NCI-H2171 treated with DMSO at 0.1 percent for 48 hours (cell line): ENCODE data around the gene TES.
"Not testable (repeated sequence)": the region's sequence is repeated elsewhere in the genome, so short reads cannot be mapped to it uniquely, and the experiment has no call there.

Source experiments
- DNase-seq: peaks from one replicate; lab custom pipeline; 2025; lab: John Stamatoyannopoulos, UW

Gene TES

GRCh38 chr7:116285252-116285651 is 74.9 kb downstream of the TES start:
- DNase-seq: no peak

- DNase-seq: no peak
Observed at GRCh38 chr7:116290740-116291139, 80.4 kb downstream of the TES start.

GRCh38 chr7:116291937-116292336 is 81.6 kb downstream of the TES start:
- DNase-seq: no peak

- DNase-seq: no peak
Observed at GRCh38 chr7:116292381-116292780, 82.0 kb downstream of the TES start.

- DNase-seq: no peak
Observed at GRCh38 chr7:116293139-116293538, 82.8 kb downstream of the TES start.

GRCh38 chr7:116293633-116294032 is 83.3 kb downstream of the TES start:
- no peak for DNase-seq

GRCh38 chr7:116295903-116296302 is 85.6 kb downstream of the TES start:
- DNase-seq: not testable (repeated sequence)

- no peak for DNase-seq
Observed at GRCh38 chr7:116298055-116298454, 87.7 kb downstream of the TES start.

- DNase-seq: no peak
Observed at GRCh38 chr7:116298576-116298975, 88.2 kb downstream of the TES start.

GRCh38 chr7:116305485-116306408 is 95.4 kb downstream of the TES start:
- no peak for DNase-seq

- no peak for DNase-seq
Observed at GRCh38 chr7:116306409-116307048, 96.2 kb downstream of the TES start.

GRCh38 chr7:116307253-116307652 is 96.9 kb downstream of the TES start:
- DNase-seq: no peak
